ENCODE data around the gene XRCC4. TPM values are rescaled to one million over a fixed set of nuclear protein-coding genes. Genes with fewer than 3 reads are reported as not detected.

XRCC4 gene
- total and polyA plus RNA-seq, 9 donors, result 1.5 to 4.7 (median 3.2) TPM

GRCh38 chr5:83285661-83286398, 208.5 kb downstream of the XRCC4 start:
- Histone ChIP-seq H3K27ac (no peak overlapping the region), H3K4me1 (ENCODE audit: insufficient read depth) (no peaks in the 10 kb centered on the region), H3K9me3 (no peaks in the 10 kb centered on the region), H3K4me3 (no peak overlapping the region), H3K27me3 (no peaks in the 10 kb centered on the region), H3K36me3 (no peaks in the 10 kb centered on the region)
- TF ChIP-seq CTCF (IDR thresholded peaks at IDR 0.05) (no peak), EP300 (IDR thresholded peaks at IDR 0.05) (no peak), POLR2A (IDR thresholded peaks at IDR 0.05) (no peak)
- intact Hi-C loops (cut with DNase I), result no loop called here
- DNase-seq, result no peak
- WGBS, 3 donors, result 91 to 95% (median 94%) methylated on average over 7 of the region's 7 CpGs

GRCh38 chr5:83294246-83294645, 216.9 kb downstream of the XRCC4 start:
- H3K4me1 ChIP-seq (ENCODE audit: insufficient read depth), result no peaks in the 10 kb centered on the region
- H3K9me3 ChIP-seq, result no peaks in the 10 kb centered on the region
- no peak overlapping the region for H3K27ac ChIP-seq
- intact Hi-C loops (cut with DNase I), result no loop called here
- H3K36me3 ChIP-seq, result no peaks in the 10 kb centered on the region
- DNase-seq, result no peak
- H3K4me3 ChIP-seq, result no peak overlapping the region
- 69 to 80% (median 71%) methylated on average over 2 of the region's 2 CpGs for WGBS, 3 donors
- no peaks in the 10 kb centered on the region for H3K27me3 ChIP-seq
- TF ChIP-seq POLR2A (IDR thresholded peaks at IDR 0.05) (no peak), EP300 (IDR thresholded peaks at IDR 0.05) (no peak), CTCF (IDR thresholded peaks at IDR 0.05) (no peak)

GRCh38 chr5:83299353-83299752, 222.0 kb downstream of the XRCC4 start:
- 86 to 94% (median 88%) methylated on average over 2 of the region's 2 CpGs for WGBS, 3 donors
- H3K9me3 ChIP-seq, result no peaks in the 10 kb centered on the region
- no peaks in the 10 kb centered on the region for H3K4me1 ChIP-seq (ENCODE audit: insufficient read depth)
- H3K36me3 ChIP-seq, result no peaks in the 10 kb centered on the region
- no peaks in the 10 kb centered on the region for H3K27me3 ChIP-seq
- no peak overlapping the region for H3K27ac ChIP-seq
- no peak overlapping the region for H3K4me3 ChIP-seq
- no peak for DNase-seq
- intact Hi-C loops (cut with DNase I), result no loop called here
- TF ChIP-seq POLR2A (IDR thresholded peaks at IDR 0.05) (no peak), CTCF (IDR thresholded peaks at IDR 0.05) (no peak), EP300 (IDR thresholded peaks at IDR 0.05) (no peak)

GRCh38 chr5:83306572-83307241, 229.4 kb downstream of the XRCC4 start:
- intact Hi-C loops (cut with DNase I), result no loop called here
- H3K4me1 ChIP-seq (ENCODE audit: insufficient read depth), result no peaks in the 10 kb centered on the region
- H3K9me3 ChIP-seq, result no peaks in the 10 kb centered on the region
- WGBS, 3 donors, result 45 to 73% (median 56%) methylated on average over 3 of the region's 3 CpGs
- H3K27ac ChIP-seq, result no peak overlapping the region
- DNase-seq, result no peak
- no peak overlapping the region for H3K4me3 ChIP-seq
- TF ChIP-seq EP300 (IDR thresholded peaks at IDR 0.05) (no peak), CTCF (IDR thresholded peaks at IDR 0.05) (no peak), POLR2A (IDR thresholded peaks at IDR 0.05) (no peak)
- no peaks in the 10 kb centered on the region for H3K36me3 ChIP-seq
- no peaks in the 10 kb centered on the region for H3K27me3 ChIP-seq
